Fibroblast of peridontal ligament (primary cell): Measurements from ENCODE around the gene PLEKHG3.
A peak's percentile ranks its signal among the peaks of the same experiment; 100 is the strongest.

Experiments
- DNase-seq: peaks from one replicate; pipeline ENCODE4 v3.0.0-alpha.2; 2010; ENCODE audit errors: extremely low read depth

The PLEKHG3 gene

DNA sequence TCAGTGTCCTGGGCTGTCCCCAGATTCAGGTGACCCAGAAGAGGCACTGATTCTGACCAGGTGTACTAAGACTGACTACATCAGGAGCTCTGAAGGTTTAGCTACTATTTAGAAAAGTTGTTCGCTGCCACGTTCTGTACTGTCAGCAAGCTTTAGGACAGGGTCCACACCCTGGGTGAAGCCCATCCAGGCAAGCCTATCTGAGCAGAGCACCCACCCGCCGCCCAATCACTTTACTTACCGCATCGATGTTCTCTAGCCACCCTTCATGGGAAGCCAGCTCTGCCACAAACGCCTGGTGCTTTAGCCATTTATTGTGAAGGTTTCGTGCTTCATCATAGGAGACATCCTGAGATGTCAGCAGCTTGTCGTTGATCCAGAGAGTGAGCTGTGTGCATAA, 79.8 kb downstream of the PLEKHG3 start:
- DNase-seq, result no peak

DNA sequence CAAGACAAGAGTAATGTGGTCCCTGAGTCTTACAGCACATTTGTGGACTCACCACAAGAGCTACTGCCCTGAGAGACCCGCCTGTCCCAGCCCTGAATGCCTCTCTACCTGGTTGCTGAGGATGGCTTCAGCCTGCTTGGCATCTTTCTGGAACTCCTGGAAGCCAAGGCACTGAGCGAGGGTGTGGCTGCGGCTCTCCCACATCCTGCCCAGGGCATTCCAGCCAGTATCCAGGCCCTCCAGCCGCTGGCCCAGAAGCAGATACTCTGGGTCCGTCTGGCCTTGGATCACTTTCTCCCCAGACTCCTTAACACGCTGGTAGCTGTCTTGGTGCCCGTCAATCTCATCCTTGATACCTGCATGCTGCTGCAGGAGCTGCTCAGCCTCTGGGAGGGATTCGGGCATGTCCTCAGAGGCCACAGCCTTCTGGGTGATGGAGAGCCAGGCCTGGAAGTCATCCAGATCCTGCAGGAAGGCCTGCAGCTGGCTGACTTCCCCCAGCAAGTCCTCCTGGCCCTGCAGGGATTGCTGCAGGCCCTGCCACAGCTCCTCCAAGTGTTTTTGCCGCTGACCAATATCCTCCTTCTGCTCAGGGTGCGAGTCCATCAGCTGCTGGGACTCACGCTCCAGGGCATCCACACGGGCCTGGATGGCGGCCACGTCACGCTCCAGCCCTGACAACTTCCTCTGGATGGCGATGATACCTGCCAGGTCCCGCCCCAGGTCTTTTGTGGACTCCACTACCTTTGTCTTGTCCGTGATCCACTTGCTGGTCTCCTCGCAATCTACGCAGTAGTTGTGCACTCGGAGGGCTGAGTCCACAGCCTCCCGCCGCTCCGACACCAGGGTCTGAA, 82.3 kb downstream of the PLEKHG3 start:
- DNase-seq, result peak; percentile 13

DNA sequence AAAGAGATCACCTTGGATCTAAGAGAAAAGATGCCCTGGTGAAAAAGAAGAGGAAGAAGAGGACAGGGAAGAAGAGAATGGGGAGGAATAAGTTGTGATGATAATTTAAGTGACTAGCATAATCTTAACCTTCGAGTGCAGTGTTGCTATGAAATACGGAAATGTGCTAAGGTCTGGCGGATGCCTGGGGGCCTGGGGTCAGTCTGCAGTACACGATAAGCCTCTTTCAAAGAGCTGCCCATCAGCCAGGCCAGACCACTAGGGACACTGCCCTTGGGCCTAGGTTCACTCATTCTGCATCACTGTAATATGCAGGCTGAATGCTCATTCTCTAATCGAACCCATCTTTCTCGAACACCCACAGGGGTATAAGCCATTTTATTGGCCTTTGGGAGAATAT, 83.4 kb downstream of the PLEKHG3 start:
- no peak for DNase-seq

DNA sequence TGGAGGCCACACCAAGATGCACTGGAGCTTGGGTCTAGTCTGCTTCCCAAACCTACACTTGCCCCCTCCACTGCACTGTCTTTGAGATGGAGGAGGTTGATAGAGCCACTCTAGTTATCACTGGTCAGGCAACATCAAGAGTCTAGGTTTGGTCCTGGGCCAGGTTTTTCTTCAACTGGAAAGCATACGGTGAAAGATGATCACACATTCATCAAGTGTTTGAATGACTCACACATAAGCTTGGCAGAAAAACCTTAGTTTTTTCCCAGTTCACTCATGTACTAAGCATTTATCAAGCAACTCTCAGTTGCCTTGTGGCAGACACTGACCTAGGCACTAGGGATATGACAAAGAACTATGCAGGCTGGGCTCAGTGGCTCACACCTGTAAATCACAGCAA, 84.5 kb downstream of the PLEKHG3 start:
- peak; percentile 97 for DNase-seq

DNA sequence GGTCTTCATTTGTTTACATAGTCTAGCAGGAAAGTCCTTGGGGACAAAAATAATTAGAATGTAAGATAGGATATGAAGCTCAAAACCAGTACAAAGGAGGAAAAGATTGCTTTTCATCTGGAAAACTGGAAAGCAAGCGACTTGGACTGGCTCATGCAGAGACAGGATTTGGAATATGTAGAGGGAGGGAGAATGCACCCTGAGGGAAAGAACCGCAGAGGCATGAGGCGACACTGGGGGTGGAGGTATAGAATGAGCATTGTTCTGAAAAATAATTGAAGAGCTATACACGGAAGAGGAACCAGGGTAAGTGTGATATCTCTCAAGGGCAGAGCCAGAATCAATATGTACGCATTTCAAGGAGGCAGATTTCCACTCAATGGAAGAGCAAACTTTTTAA, 85.5 kb downstream of the PLEKHG3 start:
- DNase-seq, result no peak

DNA sequence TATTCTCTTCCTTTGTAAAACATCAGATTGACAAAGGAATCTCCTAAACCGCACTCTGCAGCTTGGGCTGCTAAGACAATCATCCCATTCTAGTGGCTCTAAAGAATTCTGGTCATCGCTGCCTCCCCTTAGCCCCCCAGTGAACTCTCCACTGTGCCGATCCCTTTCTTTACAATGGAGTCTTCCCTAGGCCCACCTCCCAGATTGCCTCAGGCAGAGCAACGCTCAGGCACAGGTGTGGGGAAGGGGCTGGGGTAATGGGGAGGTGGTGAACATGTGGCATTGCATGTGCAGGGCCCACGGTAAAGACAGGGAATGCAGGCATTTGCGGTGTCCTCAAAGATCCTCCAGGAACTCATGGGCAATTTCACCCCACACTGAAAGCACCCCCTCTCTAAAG, 86.3 kb downstream of the PLEKHG3 start:
- DNase-seq, result no peak

DNA sequence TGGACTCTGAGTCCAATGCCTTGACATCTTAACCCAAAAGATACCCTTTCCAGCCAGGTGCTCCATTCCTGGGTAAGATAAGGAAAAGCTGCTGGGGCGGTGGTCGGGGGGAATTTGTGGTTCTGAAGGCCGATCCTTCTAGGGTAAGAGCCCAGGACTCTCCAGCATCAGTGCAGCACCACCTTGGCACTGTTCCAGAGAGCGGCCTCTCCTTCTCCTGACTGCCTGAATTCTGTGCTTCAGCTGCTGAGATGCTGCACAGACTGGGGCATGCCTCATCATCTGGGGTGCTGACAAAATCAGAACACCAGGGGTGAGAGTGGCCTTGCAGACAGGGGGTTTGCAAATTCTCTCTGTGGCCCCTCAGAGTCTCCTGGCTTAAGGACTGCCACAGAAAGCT, 88.0 kb downstream of the PLEKHG3 start:
- no peak for DNase-seq

DNA sequence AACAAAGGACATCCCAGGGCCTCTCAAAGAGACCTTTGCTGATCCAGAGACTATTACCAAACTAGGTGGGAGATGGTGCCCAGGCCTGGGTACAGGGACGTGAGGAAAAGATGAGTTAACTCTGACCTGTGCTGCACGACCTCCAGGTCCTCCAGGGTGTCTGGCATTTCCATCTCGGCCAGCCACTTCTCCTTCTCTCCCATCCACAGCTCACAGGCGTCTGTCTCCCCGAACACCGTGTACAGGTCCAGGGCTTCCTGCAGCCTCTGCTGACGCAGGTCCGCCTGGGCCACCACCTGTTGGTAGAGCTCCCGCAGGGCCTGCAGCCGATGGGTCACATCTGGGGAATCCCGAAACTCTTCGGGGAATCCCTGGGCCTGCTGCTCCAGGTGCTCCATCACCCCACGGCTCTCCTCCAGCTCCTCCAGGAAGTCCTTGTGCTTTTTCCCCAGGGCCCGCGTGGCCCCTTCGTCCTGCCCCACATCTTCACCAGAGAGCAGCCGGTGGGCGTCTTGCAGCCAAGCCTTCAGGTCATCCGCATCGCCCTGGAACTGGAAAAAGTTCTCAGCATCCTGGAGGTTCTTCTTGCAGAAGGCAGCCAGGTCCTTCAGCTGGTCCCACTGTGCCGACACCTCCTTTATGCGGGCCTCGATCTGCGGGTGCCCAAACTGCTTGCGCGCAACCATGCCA, 88.8 kb downstream of the PLEKHG3 start:
- DNase-seq, result no peak

DNA sequence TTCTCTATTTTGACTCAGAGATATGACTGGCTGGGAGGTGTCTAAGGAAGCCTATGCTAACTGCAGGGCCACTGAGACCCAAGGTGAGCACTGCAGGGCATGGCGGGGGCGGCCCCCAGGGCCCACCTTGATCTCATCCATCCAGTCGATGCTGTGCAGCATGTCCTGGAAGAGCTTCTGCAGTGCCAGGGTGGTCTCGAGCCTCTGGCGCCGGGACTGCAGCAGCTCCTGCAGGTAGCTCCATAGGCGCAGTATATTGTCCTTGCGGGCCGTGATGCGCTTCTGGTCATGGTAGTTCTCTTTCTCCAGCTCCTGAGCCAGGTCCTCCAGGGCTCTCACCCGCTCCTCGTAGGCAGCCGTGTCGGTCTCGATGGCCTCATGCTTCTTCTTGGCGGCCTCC, 91.0 kb downstream of the PLEKHG3 start:
- DNase-seq, result no peak

DNA sequence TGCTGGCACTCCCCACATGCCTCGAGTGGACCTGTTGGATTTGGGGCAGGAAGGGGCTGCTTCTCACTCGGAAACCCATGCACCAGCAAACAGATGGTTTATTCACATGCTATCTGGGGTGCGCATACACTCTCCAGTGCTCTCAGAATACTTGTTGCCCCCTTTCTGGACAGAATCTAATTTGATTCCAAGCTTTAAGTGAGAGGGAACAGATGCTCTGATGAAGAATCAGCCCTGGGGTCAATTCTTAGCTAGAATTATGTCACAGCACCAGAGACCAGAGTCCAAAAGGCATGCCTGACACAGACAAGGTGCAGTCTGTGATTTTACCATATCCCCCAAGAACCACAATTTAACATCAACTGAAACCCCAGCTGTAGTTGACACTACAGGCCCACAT, 91.7 kb downstream of the PLEKHG3 start:
- DNase-seq, result no peak

DNA sequence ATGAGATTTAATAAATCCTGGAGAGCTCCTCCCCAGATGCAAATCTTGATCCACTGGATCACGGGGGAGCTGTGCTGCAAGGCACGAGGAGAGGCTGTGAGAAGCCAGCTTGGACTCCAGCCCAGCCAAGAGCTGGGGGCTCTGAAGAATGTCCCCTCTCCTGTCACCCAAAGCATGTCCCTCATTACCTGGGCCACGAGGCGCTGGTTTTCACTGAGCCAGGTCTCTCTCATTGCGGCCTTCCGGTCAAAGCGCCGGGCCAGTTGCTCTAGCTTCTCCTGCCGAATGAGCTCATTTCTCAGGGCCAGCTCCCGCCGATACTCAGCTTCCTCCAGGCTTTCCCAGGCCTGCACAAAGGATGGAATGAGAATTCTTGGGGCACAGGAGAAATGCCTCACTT, 92.1 kb downstream of the PLEKHG3 start:
- no peak for DNase-seq

DNA sequence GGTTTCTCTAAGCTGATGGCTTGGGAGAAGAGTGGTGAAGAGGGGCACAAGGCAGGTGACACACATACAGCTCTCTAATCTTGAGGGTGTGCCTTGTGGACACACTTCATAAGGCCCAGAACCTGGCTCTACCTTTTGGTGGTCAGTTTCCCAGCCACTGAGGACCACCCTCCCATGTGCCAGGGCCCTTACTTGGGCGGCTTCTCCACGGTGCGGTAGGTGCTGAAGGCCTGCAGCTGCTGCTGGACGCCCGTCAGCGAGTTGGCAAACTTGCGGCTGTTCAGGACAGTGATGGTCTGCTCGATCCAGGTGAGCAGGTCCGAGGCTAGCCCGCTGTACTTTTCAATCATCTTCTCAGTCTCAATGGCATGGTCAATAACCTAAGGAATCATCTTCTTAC, 95.3 kb downstream of the PLEKHG3 start:
- no peak for DNase-seq
